Measurements from ENCODE around the gene OPCML.

The OPCML gene

DNA sequence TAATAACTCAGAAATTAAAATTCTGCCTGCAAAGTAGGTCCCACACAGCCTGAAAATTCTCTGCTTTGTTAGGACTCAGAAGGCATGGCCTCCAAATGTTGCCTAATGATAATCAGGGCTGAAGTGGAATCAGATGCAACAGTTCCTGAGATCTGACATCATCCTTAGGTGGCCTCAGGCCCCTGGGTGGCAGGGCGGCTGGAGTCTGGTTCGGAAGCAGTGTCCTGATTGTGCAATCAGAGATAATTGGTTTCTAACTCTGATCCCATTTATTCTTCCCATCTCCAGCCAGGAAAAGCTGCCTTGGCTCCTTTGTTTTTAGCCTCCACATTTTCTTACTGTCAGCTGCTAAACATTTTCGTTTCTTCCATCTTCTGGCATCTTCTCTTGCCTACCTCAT is 399.3 kb downstream of the OPCML start:
- no peak for DNase-seq (ENCODE audit: low read depth)

DNA sequence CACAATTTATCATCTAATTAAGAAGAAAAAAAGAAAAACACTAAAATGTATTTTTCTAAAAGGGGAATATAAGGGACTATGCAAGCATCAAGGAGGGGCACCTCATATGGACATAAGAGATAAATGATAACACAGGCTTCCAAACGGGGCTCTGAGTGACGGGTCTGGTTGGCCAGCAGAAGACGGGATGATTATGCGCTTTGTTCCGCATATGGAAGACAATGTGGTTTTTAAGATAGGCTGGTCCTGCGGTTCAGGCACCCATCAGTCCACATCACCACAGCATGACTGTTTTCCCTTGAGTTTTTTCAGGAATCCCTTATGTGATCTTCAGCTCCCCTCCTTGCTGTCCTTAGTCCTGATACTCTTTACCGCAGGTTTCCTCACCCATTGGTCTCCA is 404.6 kb downstream of the OPCML start:
- DNase-seq (ENCODE audit: low read depth): no peak

DNA sequence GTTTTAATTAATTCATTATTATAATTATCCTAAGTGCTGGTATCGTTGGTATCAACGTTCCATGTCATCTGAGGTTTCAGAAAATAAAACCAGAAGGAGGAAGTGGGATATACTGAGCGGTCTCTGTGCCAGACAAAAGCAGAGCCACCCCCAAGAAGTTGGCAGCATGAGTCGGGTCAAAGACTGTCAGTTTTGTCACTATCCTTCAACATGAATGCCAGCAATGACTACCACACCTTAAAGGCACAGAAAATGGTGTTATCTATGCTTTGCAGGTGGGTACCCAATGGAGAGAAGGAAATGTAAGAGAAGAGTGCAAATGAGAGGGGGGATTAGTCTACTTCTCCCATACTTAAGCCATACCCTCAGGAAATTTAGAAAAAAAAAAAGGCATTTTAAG is 408.5 kb downstream of the OPCML start:
- no peak for DNase-seq (ENCODE audit: low read depth)

DNA sequence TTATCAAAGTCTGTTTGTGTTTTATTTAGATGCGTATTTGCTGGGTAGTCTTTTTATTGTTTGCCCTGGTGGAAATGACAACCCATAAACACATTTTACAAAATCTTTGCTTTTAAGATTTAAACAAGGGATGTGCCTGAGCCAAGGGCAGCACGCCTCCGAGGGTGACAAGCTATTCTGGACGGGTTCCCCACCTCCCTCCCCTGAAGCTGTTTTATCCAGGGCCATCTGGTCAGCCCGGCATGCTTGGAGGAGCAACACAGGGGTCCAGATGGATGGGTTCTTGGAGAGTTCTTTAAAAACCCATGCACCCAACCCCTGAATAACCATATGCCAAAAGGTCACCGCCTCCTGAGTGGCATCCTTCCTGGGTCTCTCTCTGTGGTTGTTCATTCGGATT is 408.9 kb downstream of the OPCML start:
- no peak for DNase-seq (ENCODE audit: low read depth)

DNA sequence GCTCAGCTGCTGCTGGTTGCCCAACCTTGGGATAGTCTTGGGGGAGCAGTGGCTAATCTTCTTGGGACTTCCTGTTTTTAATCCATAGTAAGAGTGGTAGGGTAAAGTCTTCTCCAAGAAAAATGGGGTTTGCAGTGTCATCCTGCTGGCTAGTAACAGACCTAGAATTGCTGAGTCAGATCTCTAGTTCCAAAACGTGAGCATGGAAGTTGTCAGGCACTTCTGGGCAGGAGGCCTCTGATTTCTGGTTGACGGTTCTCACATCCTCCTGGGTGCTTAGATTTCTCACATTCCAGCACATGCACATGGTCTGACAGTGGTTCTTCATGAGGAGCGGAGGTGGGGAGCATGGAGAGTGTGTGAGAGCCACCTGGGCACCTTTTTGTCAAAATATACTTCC is 410.0 kb downstream of the OPCML start:
- no peak for DNase-seq (ENCODE audit: low read depth)

DNA sequence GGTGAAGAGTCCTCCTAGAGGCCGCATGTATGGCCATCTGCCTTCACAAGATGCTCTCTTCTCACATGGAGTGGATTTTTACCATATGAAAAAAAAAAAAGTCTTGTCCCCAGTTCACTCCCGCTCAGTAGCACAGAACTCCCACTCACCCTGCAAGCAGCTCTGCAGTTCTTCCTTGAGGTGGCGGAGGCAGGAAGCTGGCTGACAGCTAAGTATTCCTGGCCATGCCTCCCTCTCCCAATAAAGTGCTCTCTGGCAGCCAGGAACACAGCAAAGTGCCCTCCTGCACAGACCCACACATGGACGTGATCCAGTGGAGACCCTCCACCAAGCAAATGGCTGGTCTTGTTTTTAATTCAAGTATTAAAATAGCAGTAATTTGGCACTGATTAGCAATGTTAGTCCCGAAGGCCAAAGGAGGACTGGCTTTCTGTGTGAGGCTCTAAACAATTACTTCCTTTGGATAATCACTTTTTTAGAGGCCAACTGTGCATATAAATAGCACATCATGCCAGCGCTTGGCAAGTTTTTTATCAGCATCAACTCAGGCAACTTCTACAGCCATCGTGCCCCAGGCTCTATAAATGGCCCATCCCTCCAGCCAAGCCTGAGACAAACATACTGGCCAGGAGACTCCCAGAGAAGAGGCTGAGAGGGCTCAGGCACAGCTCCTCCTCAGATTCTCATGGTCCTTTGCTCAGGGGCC is 413.6 kb downstream of the OPCML start:
- DNase-seq (ENCODE audit: low read depth): no peak

DNA sequence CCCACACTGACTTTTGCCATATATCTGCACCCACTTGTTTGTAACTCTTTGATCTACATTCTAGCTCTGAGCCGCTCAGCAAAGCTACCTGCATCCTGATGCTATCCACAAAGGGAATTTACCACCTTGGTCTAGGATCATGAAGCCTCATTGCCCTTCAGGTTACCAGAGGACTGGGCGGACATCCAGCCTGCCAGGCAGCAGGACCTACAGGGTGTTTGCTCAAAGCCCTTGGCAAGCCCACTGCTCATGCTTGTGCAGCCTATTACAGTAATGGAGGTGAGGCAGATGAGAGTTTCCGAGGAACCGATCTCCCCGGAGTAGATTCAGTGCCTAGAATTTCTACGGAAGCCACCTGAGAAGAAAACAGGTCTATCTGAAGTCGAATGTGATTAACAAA is 417.2 kb downstream of the OPCML start:
- no peak for DNase-seq (ENCODE audit: low read depth)

DNA sequence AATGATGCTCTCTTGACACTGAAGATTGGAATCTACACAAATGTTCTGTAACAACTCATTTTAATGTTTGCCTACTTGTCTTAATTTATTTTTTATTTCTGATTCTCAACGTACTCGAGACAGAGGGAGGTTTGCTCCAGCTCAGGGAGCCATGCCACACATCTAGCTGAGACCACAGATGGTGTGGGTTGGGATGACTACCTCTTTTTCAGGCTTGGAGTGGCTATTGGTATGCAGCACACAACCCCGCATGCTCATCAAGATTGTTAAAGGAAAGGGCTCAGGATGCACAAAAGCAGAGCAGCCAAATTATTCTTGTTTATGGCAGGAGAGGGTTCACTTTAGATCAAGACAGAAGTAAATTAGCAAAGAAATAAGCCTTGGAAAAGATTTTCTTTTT is 424.5 kb downstream of the OPCML start:
- no peak for DNase-seq (ENCODE audit: low read depth)

DNA sequence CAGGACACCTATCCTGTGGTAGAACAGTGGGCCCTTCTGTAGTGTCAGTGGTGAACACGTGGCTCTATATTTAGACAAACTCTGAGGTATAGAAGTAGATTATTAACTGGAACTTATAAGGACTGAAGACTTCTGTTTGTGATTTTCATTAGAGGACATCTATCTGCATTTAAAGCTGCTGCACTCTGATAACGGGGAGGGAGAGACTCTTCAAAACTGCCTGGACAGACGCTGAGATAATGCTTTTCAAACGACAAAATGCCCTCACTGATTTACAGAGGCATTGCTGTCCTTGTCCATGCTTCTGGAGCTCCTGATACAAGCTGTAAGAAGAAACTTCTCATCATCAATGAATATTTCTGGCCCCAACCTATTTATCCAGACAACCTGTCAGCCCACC is 425.2 kb downstream of the OPCML start:
- DNase-seq (ENCODE audit: low read depth): no peak

DNA sequence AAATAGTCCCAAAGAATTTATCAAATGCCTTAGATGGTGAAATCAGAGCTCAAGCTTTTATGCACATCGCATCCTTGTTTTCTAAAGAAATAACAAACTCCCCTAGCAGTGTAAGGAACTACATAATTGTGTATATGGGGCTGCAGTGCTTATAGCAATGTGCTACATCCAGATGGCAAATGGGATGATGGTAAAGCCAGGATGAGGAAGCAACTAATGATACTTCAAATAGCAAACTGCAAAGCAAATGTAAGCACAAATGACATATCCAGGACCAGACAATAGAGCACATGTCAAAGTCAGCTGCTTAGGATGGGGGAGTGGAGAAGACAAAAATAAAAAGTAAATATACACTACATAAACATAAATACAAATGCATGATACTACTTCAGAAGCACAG is 425.9 kb downstream of the OPCML start:
- DNase-seq (ENCODE audit: low read depth): no peak

DNA sequence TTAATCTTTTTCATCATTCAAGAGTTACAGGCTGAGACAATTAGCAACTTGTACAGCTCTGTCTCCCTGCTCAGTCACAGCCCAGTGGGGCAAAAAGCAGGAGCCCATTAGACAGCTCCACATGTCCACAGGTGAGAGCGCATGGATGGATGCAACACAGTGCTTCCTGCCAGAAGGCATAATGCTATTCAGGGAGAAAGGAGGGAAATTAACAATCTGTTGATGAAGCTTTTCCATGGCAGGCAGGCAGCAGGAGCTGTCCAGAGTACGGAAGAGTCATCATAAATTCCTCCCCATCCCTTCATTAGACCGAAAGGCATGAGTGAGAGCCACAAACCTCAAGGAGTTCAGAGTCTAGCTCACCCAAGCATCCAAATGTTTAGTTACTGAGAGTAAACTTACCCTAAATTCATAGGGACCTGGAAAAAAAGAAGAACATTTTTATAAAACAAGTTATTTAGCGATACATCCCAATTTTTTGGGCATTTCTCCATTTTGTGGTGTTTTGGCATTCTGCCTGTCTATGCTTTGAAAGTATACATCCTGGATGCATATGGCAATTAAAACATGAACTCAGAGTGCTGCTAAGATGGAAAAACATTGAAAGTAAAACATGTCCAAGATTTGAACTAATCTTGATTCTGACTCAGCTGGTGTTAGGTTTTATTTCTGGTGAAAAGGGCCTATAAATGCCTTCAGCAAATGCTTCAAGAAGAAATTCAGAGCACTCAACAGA is 428.1 kb downstream of the OPCML start:
- DNase-seq (ENCODE audit: low read depth): no peak

DNA sequence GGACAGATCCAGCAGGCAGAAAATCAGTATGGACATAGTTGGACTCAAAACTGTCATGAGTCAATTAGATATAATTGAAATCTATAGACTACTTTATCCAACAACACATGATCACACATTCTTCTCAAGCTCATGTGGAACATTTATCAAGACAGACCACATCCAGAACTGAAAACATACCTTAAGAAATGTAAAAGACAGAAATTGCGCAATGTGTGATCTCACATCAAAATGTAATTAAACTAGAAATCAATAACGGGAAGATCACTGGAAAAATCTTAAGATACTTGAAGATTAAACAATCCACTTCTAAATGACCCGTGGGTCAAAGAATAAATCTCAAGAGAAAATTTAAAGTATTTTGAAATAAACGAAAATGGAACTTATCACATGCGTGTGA is 435.3 kb downstream of the OPCML start:
- no peak for DNase-seq (ENCODE audit: low read depth)

DNA sequence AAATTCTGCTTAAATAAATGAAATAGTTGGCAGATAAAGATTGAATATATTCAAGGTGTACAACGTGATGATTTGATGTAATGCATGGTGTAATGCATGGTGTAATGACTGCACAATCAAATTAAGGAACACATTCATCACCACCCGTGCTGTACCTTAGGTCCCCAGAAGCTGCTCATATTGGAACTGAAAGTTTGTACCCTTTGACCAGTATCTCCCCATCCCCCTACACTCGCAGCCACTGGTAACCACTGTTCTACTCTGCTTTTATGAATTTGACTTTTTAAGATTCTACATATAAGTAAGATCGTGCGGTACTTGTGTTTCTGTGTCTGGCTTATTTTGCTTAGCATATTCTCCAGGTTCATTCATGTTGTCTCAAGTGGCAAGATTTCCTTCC is 445.8 kb downstream of the OPCML start:
- no peak for DNase-seq (ENCODE audit: low read depth)

DNA sequence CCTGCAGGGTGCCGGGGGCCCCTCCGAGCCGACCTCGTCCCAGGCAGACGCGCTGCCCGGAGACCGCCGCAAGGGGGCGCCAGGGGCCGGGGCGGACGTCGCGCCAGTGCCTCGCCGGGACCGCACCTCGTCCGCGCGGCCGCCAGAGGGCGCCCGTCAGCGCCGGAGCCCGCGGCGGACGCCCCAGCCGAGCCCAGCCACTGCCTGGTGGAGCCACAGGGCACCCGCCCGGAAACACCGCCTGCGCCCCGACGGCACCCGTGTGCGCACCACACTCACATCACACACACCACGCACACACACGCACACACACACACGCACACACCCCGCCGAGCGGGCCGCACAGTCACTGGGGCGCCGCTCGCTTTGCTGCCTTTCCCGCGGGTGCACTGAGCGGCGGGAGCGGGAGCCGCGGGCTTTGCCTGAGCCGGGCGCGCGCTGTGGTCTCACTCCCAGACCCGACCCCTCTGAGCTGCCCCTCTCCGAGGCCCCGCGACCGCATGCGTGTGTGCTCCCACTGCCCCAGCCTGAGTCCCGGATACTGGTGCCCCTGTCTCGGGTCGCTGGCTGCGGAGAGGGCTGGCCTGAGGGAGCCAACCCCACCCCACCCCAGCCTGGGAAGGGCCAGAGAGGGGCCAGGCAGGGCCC is 449.3 kb downstream of the OPCML start:
- DNase-seq (ENCODE audit: low read depth): no peak

DNA sequence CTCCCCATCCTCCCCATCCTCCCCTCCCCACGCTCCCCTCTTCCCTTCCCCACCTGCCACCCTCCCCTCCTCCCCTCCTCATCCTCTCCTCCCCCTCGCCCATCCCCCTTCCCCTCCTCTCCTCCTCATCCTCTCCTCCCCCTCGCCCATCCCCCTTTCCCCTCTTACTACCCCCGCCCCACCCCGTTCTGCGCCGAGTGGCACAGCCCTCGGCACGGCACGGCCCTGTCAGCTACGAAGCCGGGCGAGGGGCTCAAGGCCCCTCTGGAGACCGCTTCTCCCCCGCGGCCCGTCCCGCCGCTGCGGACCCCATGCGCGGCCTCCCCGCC is 449.9 kb downstream of the OPCML start:
- no peak for DNase-seq (ENCODE audit: low read depth)

DNA sequence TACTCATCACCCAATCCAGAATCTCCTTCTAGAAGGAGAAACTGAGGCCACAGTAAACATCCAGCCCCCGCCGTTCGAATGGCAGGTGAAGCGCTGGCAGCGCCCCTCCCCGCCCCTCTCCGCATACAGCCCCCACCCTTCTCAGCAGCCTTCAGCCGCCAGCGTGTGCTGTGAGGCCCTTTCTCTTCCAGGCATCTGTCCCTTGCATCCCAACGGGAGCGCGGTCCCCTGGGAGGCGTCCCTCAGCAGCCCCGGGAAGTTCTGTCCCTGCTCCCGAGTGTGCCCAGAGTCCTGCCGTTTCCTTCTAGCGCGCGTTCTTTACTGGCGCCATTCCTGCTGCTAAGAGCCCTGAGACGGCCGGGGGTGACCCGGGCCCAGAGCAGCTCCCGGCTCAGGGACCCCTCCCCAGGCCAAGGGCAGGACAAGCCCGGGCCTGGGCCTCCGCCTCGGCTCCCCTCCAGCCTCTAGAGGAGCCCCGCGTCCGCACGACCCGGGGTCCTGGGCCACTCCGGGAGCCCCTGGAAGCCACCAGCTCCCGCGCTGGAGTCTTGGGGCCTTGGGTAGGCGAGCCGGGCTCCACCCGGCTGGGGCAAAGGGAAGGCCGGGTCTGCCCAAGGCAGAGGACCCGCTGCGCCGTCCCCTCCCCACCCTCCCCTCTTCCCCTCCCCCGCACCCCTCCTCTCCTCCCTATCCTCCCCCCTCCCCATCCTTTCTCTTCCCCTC is 450.4 kb downstream of the OPCML start:
- no peak for DNase-seq (ENCODE audit: low read depth)

DNA sequence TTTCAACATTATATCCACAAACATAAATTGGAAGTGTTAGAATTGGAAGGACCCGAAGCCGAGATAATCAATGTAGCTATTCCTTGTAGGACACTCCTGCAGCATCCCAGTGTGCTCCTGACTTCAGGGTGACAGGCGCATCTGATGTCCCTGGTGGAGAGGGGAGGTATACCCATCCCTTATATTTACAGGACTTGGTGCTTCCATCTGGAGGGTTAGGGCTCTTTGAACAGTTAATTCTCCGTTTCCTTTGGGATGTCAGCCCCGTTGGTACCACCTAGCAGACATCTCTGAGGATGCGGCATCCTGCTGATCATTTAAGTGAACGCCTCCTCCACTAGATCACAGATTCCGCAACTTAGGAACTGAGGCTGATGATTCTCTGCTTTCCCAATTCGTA is 451.3 kb downstream of the OPCML start:
- no peak for DNase-seq (ENCODE audit: low read depth)

DNA sequence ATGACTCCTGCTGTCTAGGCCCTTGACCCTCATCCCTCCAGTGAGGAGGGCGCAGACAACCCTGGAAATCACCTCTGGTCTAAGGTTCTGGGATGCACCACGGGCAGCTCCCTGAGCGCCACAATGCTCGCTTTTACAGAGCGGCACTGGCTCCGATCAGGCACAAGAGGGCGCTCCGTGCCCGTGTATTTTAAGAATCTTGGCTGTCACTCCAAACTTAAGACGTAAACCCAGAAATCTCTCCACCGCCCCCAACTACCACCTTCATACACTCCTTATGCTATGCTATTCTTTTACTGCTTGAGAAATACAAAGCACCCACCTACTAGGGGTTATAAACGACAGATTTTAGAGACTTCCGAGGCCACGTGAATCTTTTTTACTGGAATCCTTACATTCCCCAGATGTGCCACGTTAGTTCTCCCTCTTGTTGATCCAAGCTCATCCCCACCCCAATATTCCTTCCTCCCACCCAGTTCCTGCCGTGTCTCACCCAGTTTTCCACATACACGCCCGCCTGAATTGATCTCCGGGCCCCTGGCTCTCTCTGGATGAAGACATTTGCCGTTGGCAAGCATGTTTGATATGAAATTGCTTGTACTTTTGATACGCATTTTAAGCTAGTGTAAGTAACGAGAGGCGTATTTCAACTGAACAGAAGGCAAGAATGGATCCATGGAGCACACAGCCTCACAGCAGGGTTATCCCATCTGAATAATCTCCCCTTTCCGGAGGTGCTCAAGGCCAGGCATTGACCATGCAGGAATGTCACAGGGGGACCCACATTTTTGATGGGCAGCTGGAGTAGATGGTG is 453.5 kb downstream of the OPCML start:
- no peak for DNase-seq (ENCODE audit: low read depth)

DNA sequence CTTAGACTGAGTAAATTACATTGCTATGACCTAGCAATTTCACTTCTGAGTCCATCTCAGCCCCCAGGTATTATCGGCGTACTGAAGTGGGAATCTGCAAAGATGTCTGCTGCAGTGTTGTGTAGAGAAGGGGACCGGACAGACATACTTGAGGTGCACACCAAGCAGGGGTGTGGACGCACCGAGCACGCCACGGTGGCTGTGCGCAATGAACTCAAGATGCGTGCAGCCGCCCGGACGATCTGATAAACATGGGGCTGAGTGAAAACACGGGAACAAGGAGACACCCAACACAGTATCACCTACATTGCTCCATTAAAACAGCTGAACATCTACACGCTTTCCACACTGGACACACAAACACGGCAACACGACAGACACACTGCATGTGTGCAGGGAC is 454.3 kb downstream of the OPCML start:
- DNase-seq (ENCODE audit: low read depth): no peak

DNA sequence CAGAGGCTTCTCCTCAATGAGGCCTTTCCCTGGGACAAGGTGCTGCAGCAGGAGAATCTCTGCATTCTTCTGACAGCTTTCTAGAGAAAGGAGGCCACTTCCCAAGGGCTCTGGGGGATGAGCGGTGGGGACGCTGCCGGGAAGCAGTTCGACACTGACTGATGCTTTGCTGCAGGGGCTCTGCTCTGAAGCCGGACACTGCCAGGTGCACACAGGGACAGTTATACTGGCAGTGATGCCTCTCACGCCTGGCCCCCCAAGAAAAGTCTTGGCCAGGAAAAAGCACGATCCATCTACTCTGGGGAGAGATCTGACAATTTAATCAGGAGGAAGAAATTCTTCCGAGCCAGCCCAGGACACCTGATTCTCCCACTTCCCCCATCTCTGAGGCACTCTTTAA is 456.9 kb downstream of the OPCML start:
- DNase-seq (ENCODE audit: low read depth): no peak

DNA sequence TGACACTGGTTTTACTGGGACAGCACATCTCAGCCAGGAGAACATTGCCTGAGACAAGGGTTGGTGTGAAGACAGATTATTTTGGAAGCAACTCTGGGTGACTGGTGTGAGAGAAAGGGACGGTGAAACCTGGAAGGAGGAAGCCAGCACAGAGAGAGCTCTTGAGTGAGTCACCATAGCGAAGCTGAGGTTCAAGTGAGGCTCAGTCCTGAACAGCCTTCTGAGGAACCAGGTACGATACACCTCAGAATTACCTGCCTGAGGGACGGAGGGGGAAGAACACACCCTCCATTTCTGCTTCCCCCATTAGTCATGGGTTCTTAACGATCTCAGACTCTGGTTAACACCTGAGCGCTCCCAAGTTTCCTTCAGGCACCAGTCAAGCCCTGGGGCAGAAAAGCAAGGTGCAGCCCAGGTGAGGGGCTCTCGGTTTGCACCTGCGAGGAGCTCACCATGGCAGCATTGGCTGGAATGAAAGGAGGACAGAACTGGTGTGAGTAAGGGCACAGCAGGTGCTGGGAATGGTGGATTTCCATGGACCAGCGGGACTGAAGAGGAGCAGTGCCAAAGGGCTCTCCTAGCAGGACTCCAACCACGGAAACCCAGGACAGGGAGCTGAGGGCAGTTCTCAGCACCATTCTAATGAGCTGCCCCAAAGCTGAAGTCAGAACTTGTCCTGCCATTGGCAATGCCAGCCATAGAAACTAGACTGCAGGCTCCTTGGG is 459.3 kb downstream of the OPCML start:
- DNase-seq (ENCODE audit: low read depth): no peak

Data from stimulated activated CD8-positive, alpha-beta memory T cell treated with anti-CD3 and anti-CD28 coated beads, Interleukin-12 subunit alpha, Interleukin-12 subunit beta, amount 100 ng/mL, for 4 hours (primary cell).